Spinal cord (tissue), 10 donors: Measurements from ENCODE around the gene NAP1L1. TPM values are rescaled to one million over a fixed set of nuclear protein-coding genes. Genes with fewer than 3 reads are reported as not detected.
A peak's percentile ranks its signal among the peaks of the same experiment; 100 is the strongest.

Source experiments
- DNase-seq, 6 donors: peaks; one replicate each; pipeline versions ENCODE4 v3.0.0 to v3.0.0-alpha.2; 2013 to 2015; ENCODE audit warnings: low spot score in 6 of 6, low read depth in 4 of 6
- H3K27ac ChIP-seq: one replicate; pipeline ENCODE4 v1.5.1; 2013; ENCODE audit warnings: low read depth, low read length, control low read depth
- H3K27me3 ChIP-seq: one replicate; pipeline ENCODE4 v1.6.1; 2013; ENCODE audit warnings: low read length; ENCODE audit not compliant: control insufficient read depth, insufficient read depth
- H3K36me3 ChIP-seq: one replicate; pipeline ENCODE4 v1.6.1; 2013; ENCODE audit warnings: low read length; ENCODE audit not compliant: control insufficient read depth, insufficient read depth
- H3K4me1 ChIP-seq: one replicate; pipeline ENCODE4 v1.6.1; 2013; ENCODE audit warnings: low read length; ENCODE audit not compliant: control insufficient read depth, insufficient read depth
- H3K4me3 ChIP-seq: one replicate; pipeline ENCODE4 v1.5.1; 2013; ENCODE audit warnings: low read depth, low read length, control low read depth
- H3K9me3 ChIP-seq: one replicate; pipeline ENCODE4 v1.6.1; 2013; ENCODE audit warnings: low read length; ENCODE audit not compliant: control insufficient read depth, insufficient read depth
- WGBS: methylation state at CpG from one replicate; pipeline ENCODE4 v1.1.5; 2013; ENCODE audit warnings: missing lambda C conversion rate; ENCODE audit not compliant: insufficient coverage; 5-methylcytosine and 5-hydroxymethylcytosine counted together
- polyA plus RNA-seq, 2 donors: library from polyadenylated mRNA; unstranded; fragments of 120-200 nt; gene quantifications; one replicate each; pipeline ENCODE4 v1.2.1, GENCODE V29; 2013; ENCODE audit not compliant: insufficient read length in 2 of 2
- total RNA-seq, 2 donors: library from RNA; depleted of rRNA in 1 of 2; stranded (reverse); fragments of 120-200 nt in 1 of 2; fragments of >200 nt in 1 of 2; gene quantifications; one replicate each; pipeline versions ENCODE4 v1.2.3 to v1.2.4, GENCODE V29; 2013 to 2014
- donor health status: healthy.

Gene NAP1L1
- total and polyA plus RNA-seq, 4 donors = 293 to 495 (median 335) TPM

DNA sequence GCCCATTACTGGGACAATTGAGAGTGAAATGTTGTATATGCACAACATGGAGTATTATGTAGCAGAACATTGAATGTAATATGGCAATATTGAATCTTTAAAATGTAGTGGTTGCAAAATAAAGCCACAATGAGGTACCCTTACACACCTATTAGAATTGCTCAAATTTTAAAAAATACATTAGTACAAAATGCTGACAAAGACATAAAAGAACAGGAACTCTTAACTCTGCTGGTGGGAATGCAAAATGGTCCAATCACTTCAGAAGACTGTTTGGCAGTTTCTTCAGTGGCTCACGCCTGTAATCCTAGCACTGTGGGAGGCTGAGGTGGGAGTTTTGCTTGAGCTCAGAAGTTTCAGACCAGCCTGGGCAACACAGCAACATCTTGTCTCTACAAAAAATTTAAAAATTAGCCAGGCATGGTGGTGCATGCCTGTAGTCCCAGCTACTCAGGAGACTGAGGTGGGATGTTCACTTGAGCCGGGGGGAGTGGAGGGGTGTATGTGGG is 6.8 kb upstream of the NAP1L1 start:
- no peak for DNase-seq
- no peak overlapping the region for H3K27ac ChIP-seq
- no peaks in the 10 kb centered on the region for H3K36me3 ChIP-seq
- no peaks in the 10 kb centered on the region for H3K27me3 ChIP-seq
- 68% methylated on average over 2 of the region's 2 CpGs for WGBS
- no peaks in the 10 kb centered on the region for H3K9me3 ChIP-seq
- no peaks in the 10 kb centered on the region for H3K4me1 ChIP-seq
- no peak overlapping the region for H3K4me3 ChIP-seq

DNA sequence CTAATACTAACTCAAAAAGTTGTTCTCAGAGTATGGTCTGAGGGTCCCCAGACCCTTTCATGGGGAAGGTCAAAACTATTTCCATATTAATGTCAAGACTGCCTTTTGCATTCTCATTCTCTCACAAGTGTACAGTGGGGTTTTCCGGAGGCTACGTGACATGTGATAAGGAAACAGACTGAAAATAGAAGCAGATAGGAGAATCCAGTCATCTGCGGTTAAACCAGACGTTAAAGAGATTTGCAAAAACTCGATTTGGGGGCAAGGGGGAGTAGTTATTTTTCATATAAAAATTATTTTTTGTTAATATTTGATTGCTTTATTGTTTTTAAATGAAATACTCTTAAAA is 1.0 kb upstream of the NAP1L1 start:
- no CpG with 5 or more reads among the region's 5 CpGs for WGBS
- no peaks in the 10 kb centered on the region for H3K27me3 ChIP-seq
- H3K4me1 ChIP-seq = peaks cover 9% of the 10 kb centered on the region
- no peaks in the 10 kb centered on the region for H3K9me3 ChIP-seq
- H3K27ac ChIP-seq = peak overlapping the region; percentile 98
- DNase-seq = peak in 3 of 6 donors; percentile 7 to 65 (median 25)
- no peaks in the 10 kb centered on the region for H3K36me3 ChIP-seq
- H3K4me3 ChIP-seq = peak overlapping the region; percentile 87

DNA sequence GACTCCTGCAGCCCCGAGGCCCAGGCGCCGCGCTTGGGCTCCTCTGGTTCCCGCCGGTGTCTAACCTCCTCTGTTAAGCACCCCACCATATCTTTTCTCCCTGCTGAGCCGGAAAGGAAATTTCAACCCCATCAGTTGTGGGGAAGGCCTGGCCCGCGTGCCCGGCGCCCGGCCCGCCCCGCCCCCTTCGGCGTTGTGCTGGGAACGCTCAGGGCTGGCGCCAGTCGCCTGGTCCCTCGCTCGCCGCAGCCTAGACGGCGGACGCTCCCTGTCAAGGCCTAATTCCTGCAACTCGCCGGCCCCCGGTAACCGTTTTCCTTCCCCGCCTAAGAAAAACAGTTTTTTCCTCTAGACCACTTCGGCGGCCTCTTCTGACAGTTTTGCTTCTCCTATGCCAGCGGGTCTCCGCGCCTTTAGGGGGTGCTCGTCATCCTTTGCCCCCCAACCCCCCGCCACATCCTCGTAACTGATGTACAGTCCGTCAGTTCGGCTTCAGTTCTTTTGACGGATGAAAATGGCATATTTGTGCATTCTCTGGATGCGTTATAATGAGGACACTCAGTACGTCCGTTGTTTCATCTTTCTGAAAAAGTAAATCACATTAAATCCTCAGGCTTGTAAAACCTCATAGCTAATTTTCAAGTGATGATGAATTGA is 506 bp upstream of the NAP1L1 start:
- peak in 3 of 6 donors; percentile 54 to 73 (median 63) for DNase-seq
- H3K27me3 ChIP-seq = no peaks in the 10 kb centered on the region

DNA sequence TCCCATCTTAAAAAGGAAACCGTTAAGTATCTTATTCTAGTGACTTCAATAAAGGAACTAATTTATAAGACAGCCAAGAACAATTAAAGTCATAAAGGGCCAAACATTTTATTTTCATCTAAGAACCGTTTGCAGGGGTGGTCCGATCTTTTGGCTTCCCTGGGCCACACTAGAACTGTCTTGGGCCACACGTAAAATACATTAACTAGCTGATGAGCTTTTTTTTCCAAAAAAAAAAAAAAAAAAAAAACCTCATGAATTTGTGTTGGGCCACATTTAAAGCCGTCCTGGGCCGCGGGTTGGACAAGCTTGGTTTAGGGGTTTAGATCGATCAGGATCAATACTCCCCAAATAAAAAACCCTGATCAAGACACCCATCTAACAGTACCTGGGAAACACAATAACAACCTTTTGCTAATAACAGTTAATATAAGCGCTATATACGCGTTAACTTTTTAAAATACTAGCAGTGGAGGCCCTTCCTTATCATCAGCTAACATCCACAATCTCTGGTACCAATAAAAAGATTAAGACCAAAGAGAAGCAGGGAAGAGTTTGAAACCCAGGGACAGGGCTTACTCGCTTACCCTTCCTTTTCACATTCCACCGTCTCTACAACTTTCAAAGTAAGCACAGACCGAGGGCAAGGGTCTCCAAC is 1.1 kb downstream of the NAP1L1 start:
- H3K27me3 ChIP-seq = no peaks in the 10 kb centered on the region
- no peaks in the 10 kb centered on the region for H3K9me3 ChIP-seq
- WGBS = 0% methylated on average over 3 of the region's 14 CpGs
- H3K4me1 ChIP-seq = peaks cover 9% of the 10 kb centered on the region
- peak in 1 of 6 donors; percentile 40 for DNase-seq
- peak overlapping the region; percentile 98 for H3K27ac ChIP-seq
- peak overlapping the region; percentile 87 for H3K4me3 ChIP-seq
- no peaks in the 10 kb centered on the region for H3K36me3 ChIP-seq

More for the DNA sequence above, 506 bp upstream of the NAP1L1 start:
- no peaks in the 10 kb centered on the region for H3K36me3 ChIP-seq
- 0% methylated on average over 34 of the region's 44 CpGs for WGBS
- H3K9me3 ChIP-seq = no peaks in the 10 kb centered on the region
- H3K4me3 ChIP-seq = peak overlapping the region; percentile 87
- H3K27ac ChIP-seq = peak overlapping the region; percentile 98
- peaks cover 9% of the 10 kb centered on the region for H3K4me1 ChIP-seq

DNA sequence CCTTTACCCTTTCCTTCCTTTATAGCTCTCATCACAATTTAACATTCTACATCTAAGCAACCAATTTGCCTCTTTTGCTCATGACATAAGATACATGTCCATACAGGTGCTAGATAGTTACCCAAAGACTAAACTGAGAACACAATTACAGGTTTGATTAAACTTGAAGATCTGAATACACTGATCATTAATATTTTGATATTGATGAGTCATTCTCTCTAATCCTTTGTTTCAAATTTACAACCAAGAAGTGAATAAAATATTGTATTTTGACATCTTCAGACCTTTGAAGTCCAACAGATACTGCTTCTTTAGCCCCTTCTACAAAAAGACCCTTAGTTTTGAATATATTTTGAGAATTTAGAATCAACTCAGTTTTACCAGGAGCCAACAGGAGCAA is 2.6 kb downstream of the NAP1L1 start:
- no peaks in the 10 kb centered on the region for H3K27me3 ChIP-seq
- H3K36me3 ChIP-seq = no peaks in the 10 kb centered on the region
- no peak overlapping the region for H3K27ac ChIP-seq
- no peaks in the 10 kb centered on the region for H3K9me3 ChIP-seq
- H3K4me1 ChIP-seq = peaks cover 9% of the 10 kb centered on the region
- DNase-seq = no peak
- no peak overlapping the region for H3K4me3 ChIP-seq

DNA sequence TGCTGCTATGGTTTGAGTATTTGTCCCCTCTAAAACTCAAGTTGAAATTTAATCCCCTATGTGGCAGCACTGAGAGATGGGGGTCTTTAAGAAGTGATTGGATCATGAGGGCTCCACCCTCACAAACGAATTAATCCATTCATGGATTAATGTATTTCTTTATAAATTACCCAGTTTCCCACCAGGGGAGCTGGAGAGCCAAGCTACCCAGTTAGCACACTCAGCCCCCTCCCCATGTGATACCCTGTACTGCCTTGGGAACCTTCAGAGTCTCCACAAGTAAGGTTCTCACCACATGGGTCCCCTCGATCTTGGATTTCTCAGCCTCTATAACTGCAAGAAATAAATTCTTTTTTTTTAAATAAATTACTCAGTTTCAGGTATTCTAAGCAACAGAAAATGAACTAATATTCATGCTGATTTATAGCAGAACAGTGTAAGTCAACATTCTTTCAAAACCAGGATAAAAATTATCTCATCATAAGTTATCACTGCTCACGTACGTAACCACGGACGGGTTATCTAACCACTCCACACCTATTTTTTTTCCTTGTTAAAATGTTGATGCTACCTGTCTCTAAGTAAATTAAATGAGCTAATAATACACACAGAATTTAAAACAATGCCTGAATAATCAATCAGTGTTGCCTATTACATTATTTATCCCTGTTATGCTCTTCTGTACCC is 3.6 kb downstream of the NAP1L1 start:
- Histone ChIP-seq H3K9me3 (no peaks in the 10 kb centered on the region), H3K36me3 (no peaks in the 10 kb centered on the region), H3K27ac (no peak overlapping the region), H3K4me3 (no peak overlapping the region), H3K4me1 (peaks cover 9% of the 10 kb centered on the region), H3K27me3 (no peaks in the 10 kb centered on the region)
- no peak for DNase-seq
- no CpG with 5 or more reads among the region's 6 CpGs for WGBS

DNA sequence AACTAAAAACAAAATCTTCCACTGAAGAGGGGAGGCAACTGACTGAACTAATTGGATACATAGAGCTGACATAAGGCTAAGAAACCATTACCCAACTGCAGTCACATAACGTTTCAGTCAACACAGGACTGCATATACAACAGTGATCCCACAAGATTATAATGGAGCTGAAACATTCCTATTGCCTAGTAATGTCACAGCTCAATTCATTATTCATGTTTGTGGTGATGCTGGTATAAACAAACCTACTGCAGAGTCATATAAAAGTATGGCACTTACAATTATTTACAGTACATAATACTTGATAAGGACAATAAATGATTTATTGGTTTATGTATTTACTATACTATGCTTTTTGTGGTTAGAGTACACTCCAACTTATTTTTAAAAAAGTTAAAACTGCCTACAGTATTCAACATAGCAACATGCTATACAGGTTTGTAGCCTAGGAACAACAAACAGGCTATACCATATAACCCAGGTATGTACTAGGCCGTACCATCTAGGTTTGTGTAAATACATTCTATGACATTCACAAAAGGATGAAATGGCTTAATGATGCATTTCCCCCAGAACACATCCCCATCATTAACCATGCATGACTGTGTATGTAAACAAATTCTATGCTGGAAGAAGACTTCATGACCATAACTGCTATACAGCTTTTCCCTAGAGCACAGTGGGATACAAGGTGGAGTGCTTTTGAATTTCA is 4.3 kb downstream of the NAP1L1 start:
- peaks cover 9% of the 10 kb centered on the region for H3K4me1 ChIP-seq
- no peak for DNase-seq
- no peak overlapping the region for H3K4me3 ChIP-seq
- no peaks in the 10 kb centered on the region for H3K27me3 ChIP-seq
- no CpG with 5 or more reads among the region's 2 CpGs for whole genome bisulfite sequencing
- H3K27ac ChIP-seq = no peak overlapping the region
- H3K9me3 ChIP-seq = no peaks in the 10 kb centered on the region
- no peaks in the 10 kb centered on the region for H3K36me3 ChIP-seq

DNA sequence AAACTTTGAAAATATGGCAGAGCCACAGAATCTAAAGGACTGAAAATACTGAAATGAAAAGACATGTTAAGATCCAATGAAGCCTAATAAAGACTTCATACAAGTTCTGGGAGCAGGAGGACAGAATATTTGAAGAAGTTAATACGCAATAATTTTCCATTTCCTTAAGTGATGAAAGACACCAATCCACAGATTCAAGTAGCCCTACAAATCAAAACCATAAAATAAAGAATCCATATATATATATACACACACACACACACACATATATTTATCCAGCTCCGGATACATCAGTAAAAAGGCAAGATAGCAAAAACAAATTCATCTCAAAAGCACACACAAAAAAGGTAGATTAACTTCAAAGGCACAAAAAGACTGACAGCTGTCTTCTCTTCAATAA is 5.7 kb downstream of the NAP1L1 start:
- peaks cover 6% of the 10 kb centered on the region for H3K4me1 ChIP-seq
- WGBS = 83% methylated on average over 1 of the region's 2 CpGs

DNA sequence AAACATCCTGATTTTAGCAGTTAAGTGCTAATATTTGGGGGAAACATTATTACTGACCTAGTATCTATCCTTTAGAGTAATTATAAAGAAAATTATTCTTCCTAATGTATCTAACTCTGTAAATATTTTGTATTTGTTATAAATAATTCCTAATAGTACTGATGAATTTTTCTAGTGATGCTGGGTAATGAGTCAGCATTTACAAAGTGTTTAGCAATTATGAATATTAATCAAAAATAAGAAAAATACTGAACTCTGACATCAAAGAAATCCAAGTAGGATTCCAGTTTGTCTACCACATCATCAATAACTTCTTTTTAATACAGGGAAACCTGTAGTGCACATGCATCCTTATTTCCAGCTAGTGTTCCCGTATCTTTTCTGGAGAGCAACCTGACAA is 9.0 kb downstream of the NAP1L1 start:
- H3K4me3 ChIP-seq = no peak overlapping the region
- WGBS = 92% methylated on average over 1 of the region's 1 CpG

More for the DNA sequence above, 5.7 kb downstream of the NAP1L1 start:
- DNase-seq = no peak
- Histone ChIP-seq H3K27ac (no peak overlapping the region), H3K27me3 (no peaks in the 10 kb centered on the region), H3K9me3 (no peaks in the 10 kb centered on the region), H3K36me3 (no peaks in the 10 kb centered on the region), H3K4me3 (no peak overlapping the region)

More for the DNA sequence above, 9.0 kb downstream of the NAP1L1 start:
- Histone ChIP-seq H3K4me1 (no peaks in the 10 kb centered on the region), H3K27me3 (no peaks in the 10 kb centered on the region), H3K36me3 (no peaks in the 10 kb centered on the region), H3K9me3 (no peaks in the 10 kb centered on the region), H3K27ac (no peak overlapping the region)
- DNase-seq = no peak
